ENCODE results near the gene PCYT2.

Gene PCYT2

DNA sequence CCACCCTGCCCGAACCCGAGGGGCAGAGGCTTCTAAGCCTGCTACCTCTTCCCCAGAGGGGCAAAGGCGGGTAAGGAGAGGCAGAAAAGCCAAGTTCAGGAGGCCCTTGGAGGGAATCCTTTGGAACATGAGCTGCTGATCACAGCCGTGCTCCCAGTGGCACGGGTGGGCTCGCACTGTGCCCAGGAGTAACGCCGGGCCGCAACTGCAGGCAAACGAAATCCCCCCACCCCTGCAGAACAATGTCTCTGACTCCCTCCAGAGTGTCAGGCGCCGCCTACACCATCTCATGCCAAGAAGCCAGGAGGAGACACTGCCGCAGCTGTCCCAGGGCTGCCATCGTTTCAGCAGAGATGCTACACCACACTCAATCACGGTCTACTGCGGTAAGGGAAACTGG lies 59.8 kb downstream of the PCYT2 start:
- DNase-seq, result no peak
